ENCODE results near the gene ZNF133.
A peak's percentile ranks its signal among the peaks of the same experiment; 100 is the strongest.
"Not testable (repeated sequence)": the region's sequence is repeated elsewhere in the genome, so short reads cannot be mapped to it uniquely, and the experiment has no call there.

ZNF133 gene

GRCh38 chr20:18307301-18307700 is 19.0 kb downstream of the ZNF133 start:
- Mint-ChIP-seq H3K27ac (no peak overlapping the region), H3K4me1 (ENCODE audit: low read depth) (no peaks in the 10 kb centered on the region), H3K27me3 (no peaks in the 10 kb centered on the region), H3K36me3 (ENCODE audit: low read depth) (peaks cover 40% of the 10 kb centered on the region), H3K4me3 (no peak overlapping the region), H3K9me3 (no peaks in the 10 kb centered on the region)
- intact Hi-C loops (cut with micrococcal nuclease) = no loop called here

- no peaks in the 10 kb centered on the region for H3K4me1 Mint-ChIP-seq (ENCODE audit: low read depth)
- H3K27me3 Mint-ChIP-seq = no peaks in the 10 kb centered on the region
- H3K27ac Mint-ChIP-seq = no peak overlapping the region
- intact Hi-C loops (cut with micrococcal nuclease) = no loop called here
- peaks cover 51% of the 10 kb centered on the region for H3K36me3 Mint-ChIP-seq (ENCODE audit: low read depth)
- no peaks in the 10 kb centered on the region for H3K9me3 Mint-ChIP-seq
- H3K4me3 Mint-ChIP-seq = no peak overlapping the region
Measured at GRCh38 chr20:18310051-18310450, 21.7 kb downstream of the ZNF133 start.

GRCh38 chr20:18310592-18310991 is 22.3 kb downstream of the ZNF133 start:
- H3K4me3 Mint-ChIP-seq = no peak overlapping the region
- no peaks in the 10 kb centered on the region for H3K27me3 Mint-ChIP-seq
- H3K36me3 Mint-ChIP-seq (ENCODE audit: low read depth) = peaks cover 51% of the 10 kb centered on the region
- H3K27ac Mint-ChIP-seq = no peak overlapping the region
- H3K4me1 Mint-ChIP-seq (ENCODE audit: low read depth) = no peaks in the 10 kb centered on the region
- H3K9me3 Mint-ChIP-seq = no peaks in the 10 kb centered on the region
- intact Hi-C loops (cut with micrococcal nuclease) = no loop called here

DNA sequence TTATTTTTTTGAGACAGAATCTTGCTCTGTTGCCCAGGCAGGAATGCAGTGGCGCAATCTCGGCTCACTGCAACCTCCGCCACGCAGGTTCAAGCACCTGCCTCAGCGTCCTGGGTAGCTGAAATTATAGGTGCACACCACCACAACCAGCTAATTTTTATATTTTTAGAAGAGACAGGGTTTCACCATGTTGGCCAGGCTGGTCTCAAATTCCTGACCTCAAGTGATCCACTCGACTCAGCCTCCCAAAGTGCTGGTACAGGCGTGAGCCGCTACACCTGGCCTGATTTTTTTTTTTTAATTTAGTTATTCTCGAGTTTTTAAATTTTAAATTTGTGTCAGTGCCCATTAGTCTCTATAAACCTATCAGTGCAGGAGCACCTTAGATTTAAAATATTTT is 24.4 kb downstream of the ZNF133 start:
- Mint-ChIP-seq H3K36me3 (ENCODE audit: low read depth) (peaks cover 53% of the 10 kb centered on the region), H3K27me3 (no peaks in the 10 kb centered on the region), H3K27ac (no peak overlapping the region), H3K9me3 (no peaks in the 10 kb centered on the region), H3K4me1 (ENCODE audit: low read depth) (no peaks in the 10 kb centered on the region), H3K4me3 (no peak overlapping the region)
- intact Hi-C loops (cut with micrococcal nuclease) = no loop called here

- Mint-ChIP-seq H3K4me1 (ENCODE audit: low read depth) (no peaks in the 10 kb centered on the region), H3K4me3 (no peak overlapping the region), H3K27ac (no peak overlapping the region), H3K36me3 (ENCODE audit: low read depth) (peaks cover 50% of the 10 kb centered on the region), H3K27me3 (no peaks in the 10 kb centered on the region), H3K9me3 (no peaks in the 10 kb centered on the region)
- intact Hi-C loops (cut with micrococcal nuclease) = no loop called here
Measured at GRCh38 chr20:18313411-18313810, 25.1 kb downstream of the ZNF133 start.

- H3K36me3 Mint-ChIP-seq (ENCODE audit: low read depth) = peaks cover 36% of the 10 kb centered on the region
- no peak overlapping the region for H3K4me3 Mint-ChIP-seq
- no peaks in the 10 kb centered on the region for H3K27me3 Mint-ChIP-seq
- intact Hi-C loops (cut with micrococcal nuclease) = no loop called here
- no peaks in the 10 kb centered on the region for H3K4me1 Mint-ChIP-seq (ENCODE audit: low read depth)
- no peak overlapping the region for H3K27ac Mint-ChIP-seq
- H3K9me3 Mint-ChIP-seq = no peaks in the 10 kb centered on the region
Measured at GRCh38 chr20:18314786-18315406, 26.6 kb downstream of the ZNF133 start.

DNA sequence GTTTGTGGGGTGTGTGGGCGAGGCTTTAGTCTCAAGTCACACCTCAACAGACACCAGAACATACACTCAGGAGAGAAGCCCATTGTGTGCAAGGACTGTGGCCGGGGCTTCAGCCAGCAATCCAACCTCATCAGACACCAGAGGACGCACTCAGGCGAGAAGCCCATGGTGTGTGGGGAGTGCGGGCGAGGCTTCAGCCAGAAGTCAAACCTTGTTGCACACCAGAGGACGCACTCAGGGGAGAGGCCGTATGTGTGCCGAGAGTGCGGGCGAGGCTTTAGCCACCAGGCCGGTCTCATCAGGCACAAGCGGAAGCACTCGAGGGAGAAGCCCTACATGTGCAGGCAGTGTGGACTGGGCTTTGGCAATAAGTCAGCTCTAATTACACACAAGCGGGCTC is 27.8 kb downstream of the ZNF133 start:
- intact Hi-C loops (cut with micrococcal nuclease) = no loop called here
- no peaks in the 10 kb centered on the region for H3K27me3 Mint-ChIP-seq
- H3K4me1 Mint-ChIP-seq (ENCODE audit: low read depth) = no peaks in the 10 kb centered on the region
- no peak overlapping the region for H3K4me3 Mint-ChIP-seq
- peaks cover 36% of the 10 kb centered on the region for H3K36me3 Mint-ChIP-seq (ENCODE audit: low read depth)
- no peak overlapping the region for H3K27ac Mint-ChIP-seq
- no peaks in the 10 kb centered on the region for H3K9me3 Mint-ChIP-seq

GRCh38 chr20:18321316-18321715 is 33.0 kb downstream of the ZNF133 start:
- Mint-ChIP-seq H3K27ac (no peak overlapping the region), H3K27me3 (no peaks in the 10 kb centered on the region), H3K9me3 (no peaks in the 10 kb centered on the region), H3K36me3 (ENCODE audit: low read depth) (peaks cover 12% of the 10 kb centered on the region), H3K4me1 (ENCODE audit: low read depth) (no peaks in the 10 kb centered on the region), H3K4me3 (no peak overlapping the region)
- intact Hi-C loops (cut with micrococcal nuclease) = no loop called here

DNA sequence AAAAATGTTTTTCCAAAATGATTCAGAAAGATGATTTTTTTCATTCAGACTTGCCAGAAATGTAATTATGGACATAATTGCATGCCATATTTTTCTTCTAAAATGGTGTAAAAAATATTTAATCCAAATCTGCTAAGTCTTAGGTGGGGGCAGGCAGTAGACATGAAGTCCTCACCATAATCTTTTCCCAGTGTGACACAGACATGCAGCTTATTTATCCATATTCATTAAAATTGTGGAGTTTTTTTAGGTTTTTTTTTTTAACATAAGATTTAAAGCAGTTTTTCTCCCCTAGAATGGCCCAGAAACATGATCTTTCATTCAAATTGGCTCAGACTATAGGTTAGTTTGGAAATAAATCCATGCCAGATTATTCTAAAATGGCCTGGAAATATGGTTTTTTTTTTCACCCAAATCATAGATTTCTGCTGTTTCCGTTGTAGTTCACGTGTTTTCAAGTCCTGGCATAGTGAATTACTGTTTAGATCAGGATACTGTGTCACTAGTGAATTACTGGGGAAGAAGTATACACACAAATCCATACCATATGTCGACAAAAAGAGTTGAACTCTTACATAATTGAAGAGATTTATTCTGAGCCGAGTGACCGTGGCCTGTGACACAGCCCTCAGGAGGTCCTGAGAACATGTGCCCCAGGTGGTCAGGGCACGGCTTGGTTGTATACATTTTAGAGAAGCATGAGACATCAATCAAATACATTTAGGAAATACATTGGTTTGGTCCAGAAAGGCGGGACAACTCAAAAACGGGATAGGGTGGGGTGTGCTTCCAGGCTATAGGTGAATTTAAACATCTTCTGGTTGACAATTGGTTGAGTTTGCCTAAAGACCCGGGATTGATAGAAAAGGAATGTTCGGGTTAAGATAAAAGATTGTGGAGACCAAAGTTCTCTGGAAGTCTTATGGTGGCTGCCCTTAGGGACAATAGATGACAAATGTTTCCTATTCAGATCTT is 33.9 kb downstream of the ZNF133 start:
- Mint-ChIP-seq H3K4me3 (no peak overlapping the region), H3K27me3 (no peaks in the 10 kb centered on the region), H3K9me3 (no peaks in the 10 kb centered on the region), H3K4me1 (ENCODE audit: low read depth) (no peaks in the 10 kb centered on the region), H3K36me3 (ENCODE audit: low read depth) (peaks cover 3% of the 10 kb centered on the region), H3K27ac (no peak overlapping the region)
- intact Hi-C loops (cut with micrococcal nuclease) = no loop called here

- Mint-ChIP-seq H3K27me3 (no peaks in the 10 kb centered on the region), H3K9me3 (peaks cover 1% of the 10 kb centered on the region), H3K27ac (peak overlapping the region; percentile 63), H3K4me3 (no peak overlapping the region), H3K36me3 (ENCODE audit: low read depth) (no peaks in the 10 kb centered on the region), H3K4me1 (ENCODE audit: low read depth) (no peaks in the 10 kb centered on the region)
- intact Hi-C loops (cut with micrococcal nuclease) = no loop called here
Measured at GRCh38 chr20:18323705-18324104, 35.4 kb downstream of the ZNF133 start.

DNA sequence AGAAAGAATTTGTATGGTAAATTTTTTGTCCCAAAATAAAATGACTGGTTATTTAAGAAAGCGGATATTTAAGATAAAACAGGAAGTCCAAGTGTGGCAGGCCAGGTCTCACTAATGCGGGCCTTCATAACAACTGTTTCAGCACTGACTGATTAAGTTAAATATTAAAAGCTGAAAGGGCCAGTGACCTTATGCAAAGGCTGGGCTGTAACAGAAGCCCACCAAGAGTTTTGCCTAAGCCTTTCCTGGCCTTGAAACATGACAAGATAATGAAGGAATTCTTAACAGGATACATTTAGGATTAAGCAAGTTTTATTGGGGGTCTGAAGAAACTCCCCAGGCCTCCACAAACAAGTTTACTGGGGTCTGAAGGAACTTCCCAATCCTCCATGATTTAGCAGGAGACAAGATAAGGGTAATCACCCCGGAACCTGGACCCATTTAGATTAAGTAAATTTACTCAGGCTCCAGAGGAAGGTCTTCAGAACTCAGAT is 36.3 kb downstream of the ZNF133 start:
- no peak overlapping the region for H3K27ac Mint-ChIP-seq
- no peaks in the 10 kb centered on the region for H3K27me3 Mint-ChIP-seq
- no peaks in the 10 kb centered on the region for H3K4me1 Mint-ChIP-seq (ENCODE audit: low read depth)
- no peak overlapping the region for H3K4me3 Mint-ChIP-seq
- H3K9me3 Mint-ChIP-seq = peaks cover 10% of the 10 kb centered on the region
- intact Hi-C loops (cut with micrococcal nuclease) = no loop called here
- H3K36me3 Mint-ChIP-seq (ENCODE audit: low read depth) = no peaks in the 10 kb centered on the region

- Mint-ChIP-seq H3K4me1 (ENCODE audit: low read depth) (no peaks in the 10 kb centered on the region), H3K4me3 (no peak overlapping the region), H3K36me3 (ENCODE audit: low read depth) (no peaks in the 10 kb centered on the region), H3K27me3 (no peaks in the 10 kb centered on the region), H3K27ac (no peak overlapping the region), H3K9me3 (peaks cover 32% of the 10 kb centered on the region)
- intact Hi-C loops (cut with micrococcal nuclease) = no loop called here
Measured at GRCh38 chr20:18326990-18327389, 38.7 kb downstream of the ZNF133 start.

DNA sequence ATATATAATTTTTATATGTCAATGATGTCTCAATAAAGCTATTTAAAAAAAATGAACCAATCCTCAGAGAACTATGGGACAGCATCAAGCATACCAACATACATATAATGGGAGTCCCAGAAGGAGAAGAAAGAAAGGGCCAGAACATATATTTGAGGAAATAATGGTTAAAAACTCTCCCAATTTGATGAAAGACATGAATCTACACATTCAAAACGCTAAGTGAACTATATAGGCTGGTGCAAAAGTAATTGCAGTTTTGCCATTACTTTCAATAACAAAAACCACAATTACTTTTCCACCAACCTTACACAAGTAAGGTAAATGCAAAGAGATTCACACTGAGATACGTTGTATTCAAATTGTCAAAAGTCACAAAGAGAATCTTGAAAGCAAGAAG is 43.4 kb downstream of the ZNF133 start:
- no peaks in the 10 kb centered on the region for H3K36me3 Mint-ChIP-seq (ENCODE audit: low read depth)
- no peak overlapping the region for H3K4me3 Mint-ChIP-seq
- no peaks in the 10 kb centered on the region for H3K4me1 Mint-ChIP-seq (ENCODE audit: low read depth)
- no peak overlapping the region for H3K27ac Mint-ChIP-seq
- intact Hi-C loops (cut with micrococcal nuclease) = no loop called here
- no peaks in the 10 kb centered on the region for H3K27me3 Mint-ChIP-seq
- H3K9me3 Mint-ChIP-seq = peaks cover 71% of the 10 kb centered on the region

DNA sequence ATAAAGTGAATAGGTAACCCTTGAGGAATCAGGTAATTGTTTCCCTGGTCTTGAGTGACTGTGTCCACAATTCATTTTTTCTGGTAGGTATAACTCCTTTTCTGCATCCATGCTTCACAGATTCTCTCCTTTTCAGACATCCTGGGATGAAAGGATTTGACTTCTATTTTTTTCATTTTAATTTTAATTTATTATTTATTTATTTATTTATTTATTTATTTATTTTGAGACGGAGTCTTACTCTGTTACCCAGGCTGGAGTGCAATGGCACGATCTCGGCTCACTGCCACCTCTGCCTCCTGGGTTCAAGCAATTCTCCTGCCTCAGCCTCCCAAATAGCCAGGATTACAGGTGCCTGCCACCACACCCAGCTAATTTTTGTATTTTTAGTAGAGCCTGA is 61.4 kb downstream of the ZNF133 start:
- H3K27me3 Mint-ChIP-seq; H3K4me3 Mint-ChIP-seq; H3K36me3 Mint-ChIP-seq (ENCODE audit: low read depth); H3K4me1 Mint-ChIP-seq (ENCODE audit: low read depth); H3K27ac Mint-ChIP-seq; intact Hi-C loops (cut with micrococcal nuclease); H3K9me3 Mint-ChIP-seq: not testable (repeated sequence)
